Spleen (tissue), 11 donors: ENCODE data around the gene ABCA2. TPM values are rescaled to one million over a fixed set of nuclear protein-coding genes. Genes with fewer than 3 reads are reported as not detected.

ENCODE experiments used
- DNase-seq: peaks from one replicate; pipeline ENCODE4 v3.0.0-alpha.2; 2020
- H3K27ac ChIP-seq, 8 donors: fragments of 200-600 bp; sonication (generic) in 7 of 8; 1 replicate in 4 of 8; 2 replicates in 4 of 8; pipeline versions ENCODE4 v1.5.0 to v1.8.0; 2016 to 2021; ENCODE audit warnings: inconsistent platforms in 4 of 8, mild to moderate bottlenecking in 4 of 8, moderate library complexity in 1 of 8
- H3K27me3 ChIP-seq, 7 donors: fragments of 200-600 bp; sonication (generic) in 6 of 7; replicated peaks in 1 of 7; 1 replicate in 4 of 7; 2 replicates in 3 of 7; pipeline versions ENCODE4 v1.5.0 to v1.8.0; 2016 to 2021; ENCODE audit warnings: inconsistent platforms in 3 of 7, mild to moderate bottlenecking in 1 of 7
- H3K36me3 ChIP-seq, 6 donors: fragments of 200-600 bp; sonication (generic) in 5 of 6; 1 replicate in 4 of 6; 2 replicates in 2 of 6; pipeline versions ENCODE4 v1.5.0 to v1.8.0; 2016 to 2021; ENCODE audit warnings: inconsistent platforms in 2 of 6
- H3K4me1 ChIP-seq, 6 donors: fragments of 200-600 bp; sonication (generic) in 5 of 6; 1 replicate in 3 of 6; 2 replicates in 3 of 6; pipeline versions ENCODE4 v1.5.0 to v1.8.0; 2016 to 2021; ENCODE audit warnings: inconsistent platforms in 3 of 6
- H3K4me3 ChIP-seq, 8 donors: fragments of 200-600 bp; sonication (generic) in 7 of 8; 1 replicate in 4 of 8; 2 replicates in 4 of 8; pipeline versions ENCODE4 v1.5.0 to v1.8.0; 2016 to 2021; ENCODE audit warnings: inconsistent platforms in 4 of 8, mild to moderate bottlenecking in 4 of 8, moderate library complexity in 2 of 8
- H3K9me3 ChIP-seq, 8 donors: fragments of 200-600 bp; sonication (generic) in 7 of 8; 1 replicate in 4 of 8; 2 replicates in 4 of 8; pipeline versions ENCODE4 v1.5.0 to v1.8.0; 2016 to 2021; ENCODE audit warnings: inconsistent platforms in 4 of 8
- POLR2A ChIP-seq, 3 donors: fragments of 450-650 bp; IDR thresholded peaks; one replicate each; pipeline ENCODE4 v1.5.1; 2017; ENCODE audit warnings: antibody characterized with exemption in 3 of 3, mild to moderate bottlenecking in 1 of 3
- POLR2AphosphoS5 ChIP-seq, 3 donors: sonication (generic); formaldehyde crosslinking; IDR thresholded peaks; one replicate each; pipeline ENCODE4 v1.5.1; 2017; ENCODE audit warnings: antibody characterized with exemption in 3 of 3
- WGBS, 5 donors: extraction: QIAGEN DNeasy Blood & Tissue Kit in 3 of 5; methylation state at CpG; one replicate each; pipeline versions ENCODE4 v1.1.5 to v1.1.7; 2013 to 2018; 5-methylcytosine and 5-hydroxymethylcytosine counted together
- intact Hi-C: fragments of 100-400 bp; cut with DNase I; formaldehyde crosslinking; loops from one replicate; pipeline ENCODE4 v1.15.0; 2023; ENCODE audit warnings: low total_unique reads
- polyA plus RNA-seq, 3 donors: library from polyadenylated mRNA; stranded (reverse); fragments of 200-250 nt; gene quantifications; one replicate each; pipeline ENCODE4 v1.2.1, GENCODE V29; 2013
- total RNA-seq, 7 donors: library from RNA; depleted of rRNA in 3 of 7; stranded (reverse); fragments of >200 nt in 3 of 7; fragmentation: NEBNext Ultra II Directional in 4 of 7; extraction: Animal tissue kit (Norgen Biotek cat#: 25700) in 4 of 7; gene quantifications; one replicate each; pipeline versions ENCODE4 v1.1.0 to v1.2.1, GENCODE V29; 2016 to 2021
- TF ChIP-seq, protein P1 (sequence below), 11 experiments: fragments of 200-600 bp in 7 of 11; fragments of 450-650 bp in 4 of 11; sonication (generic) in 4 of 11; IDR thresholded peaks in 8 of 11; conservative IDR thresholded peaks in 3 of 11; 1 replicate in 7 of 11; 2 replicates in 4 of 11; pipeline versions ENCODE4 v1.4.0 to v1.8.0; 2016 to 2021; ENCODE audit warnings: antibody characterized with exemption in 11 of 11, inconsistent platforms in 4 of 11, mild to moderate bottlenecking in 1 of 11
- donor health status: healthy with polysubstance abuse.
- donor health status: DM: no; HTN: no; CAD: no; lungs with moderate emphysema.
- donor health status: DM: no; HTN: no; CAD: no.
- donor health status: Bipolar disorder and iron deficiency.
- donor health status: healthy.
- donor health status: DM: no; HTN: no; CAD: no.
- donor health status: DM: yes; HTN: yes; CAD: no.

Gene ABCA2
- total and polyA plus RNA-seq, 10 donors, result 11.9 to 97.5 (median 53.2) TPM

DNA sequence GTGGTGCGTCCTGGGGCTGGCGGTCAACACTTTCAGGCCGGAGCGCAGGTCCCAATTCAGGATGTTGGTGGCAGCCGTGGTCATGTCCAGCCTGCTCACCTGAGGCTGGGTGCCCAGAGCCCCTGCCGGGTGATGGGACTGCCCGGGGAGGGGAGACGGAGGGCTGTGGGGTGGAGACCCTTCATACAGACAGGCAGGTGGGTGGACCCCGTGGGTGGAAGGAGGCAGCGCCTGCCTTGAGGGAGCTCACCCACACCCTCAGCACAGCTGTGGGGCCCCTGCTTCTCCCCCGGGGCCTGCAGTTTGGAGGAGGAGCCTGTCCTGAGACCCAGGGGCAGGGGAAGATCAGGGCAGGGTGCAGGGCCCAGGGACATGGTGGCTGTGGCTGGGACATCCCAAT lies 57.7 kb downstream of the ABCA2 start:
- TF ChIP-seq, protein P1, sequence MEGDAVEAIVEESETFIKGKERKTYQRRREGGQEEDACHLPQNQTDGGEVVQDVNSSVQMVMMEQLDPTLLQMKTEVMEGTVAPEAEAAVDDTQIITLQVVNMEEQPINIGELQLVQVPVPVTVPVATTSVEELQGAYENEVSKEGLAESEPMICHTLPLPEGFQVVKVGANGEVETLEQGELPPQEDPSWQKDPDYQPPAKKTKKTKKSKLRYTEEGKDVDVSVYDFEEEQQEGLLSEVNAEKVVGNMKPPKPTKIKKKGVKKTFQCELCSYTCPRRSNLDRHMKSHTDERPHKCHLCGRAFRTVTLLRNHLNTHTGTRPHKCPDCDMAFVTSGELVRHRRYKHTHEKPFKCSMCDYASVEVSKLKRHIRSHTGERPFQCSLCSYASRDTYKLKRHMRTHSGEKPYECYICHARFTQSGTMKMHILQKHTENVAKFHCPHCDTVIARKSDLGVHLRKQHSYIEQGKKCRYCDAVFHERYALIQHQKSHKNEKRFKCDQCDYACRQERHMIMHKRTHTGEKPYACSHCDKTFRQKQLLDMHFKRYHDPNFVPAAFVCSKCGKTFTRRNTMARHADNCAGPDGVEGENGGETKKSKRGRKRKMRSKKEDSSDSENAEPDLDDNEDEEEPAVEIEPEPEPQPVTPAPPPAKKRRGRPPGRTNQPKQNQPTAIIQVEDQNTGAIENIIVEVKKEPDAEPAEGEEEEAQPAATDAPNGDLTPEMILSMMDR (IDR thresholded peaks at IDR 0.05 in 8 of 11, conservative IDR thresholded peaks at IDR 0.05 in 3 of 11), result no peak
- TF ChIP-seq POLR2A (IDR thresholded peaks at IDR 0.05) (no peak), POLR2AphosphoS5 (IDR thresholded peaks at IDR 0.05) (no peak)
- H3K27ac ChIP-seq, result no peak overlapping the region
- H3K4me1 ChIP-seq, result peaks cover 16 to 60% (median 40%) of the 10 kb centered on the region in 6 donors
- intact Hi-C loops, result no loop called here
- H3K27me3 ChIP-seq, result peaks cover 0 to 5% (median 0%) of the 10 kb centered on the region in 7 donors
- H3K9me3 ChIP-seq, result no peaks in the 10 kb centered on the region
- no peak overlapping the region for H3K4me3 ChIP-seq
- H3K36me3 ChIP-seq, result no peaks in the 10 kb centered on the region
- WGBS, 5 donors, result 71 to 81% (median 77%) methylated on average over 5 to 11 of the region's 11 CpGs
- no peak for DNase-seq

DNA sequence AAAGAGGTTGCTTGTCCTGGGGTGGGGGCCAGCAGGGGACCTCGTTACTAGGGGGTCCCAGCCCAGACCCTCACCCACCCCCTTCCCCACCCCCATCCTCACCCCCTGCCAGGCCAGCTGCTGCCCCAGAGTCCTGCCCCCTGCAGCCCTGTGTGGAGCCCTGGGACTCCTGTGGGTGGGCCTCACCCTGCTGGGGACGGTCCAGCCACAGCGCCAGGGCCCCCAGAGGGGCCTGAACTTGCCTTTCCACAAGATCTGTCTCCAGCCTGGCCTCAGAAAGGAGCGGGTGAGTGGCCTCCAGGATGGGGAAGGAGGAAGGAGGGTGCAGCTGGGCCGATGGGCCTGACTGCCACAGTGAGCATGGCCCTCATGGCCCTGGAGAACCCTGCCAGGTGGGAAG lies 58.3 kb downstream of the ABCA2 start:
- H3K4me1 ChIP-seq, result peaks cover 10 to 55% (median 38%) of the 10 kb centered on the region in 6 donors
- no peak for TF ChIP-seq POLR2A (IDR thresholded peaks at IDR 0.05)
- no peak for DNase-seq
- H3K27me3 ChIP-seq, result peaks cover 0 to 4% (median 0%) of the 10 kb centered on the region in 7 donors
- WGBS, 5 donors, result 58 to 77% (median 72%) methylated on average over 3 to 5 of the region's 5 CpGs
- intact Hi-C loops, result no loop called here
- no peaks in the 10 kb centered on the region for H3K9me3 ChIP-seq
- no peak overlapping the region for H3K27ac ChIP-seq
- no peak overlapping the region for H3K4me3 ChIP-seq
- H3K36me3 ChIP-seq, result no peaks in the 10 kb centered on the region

DNA sequence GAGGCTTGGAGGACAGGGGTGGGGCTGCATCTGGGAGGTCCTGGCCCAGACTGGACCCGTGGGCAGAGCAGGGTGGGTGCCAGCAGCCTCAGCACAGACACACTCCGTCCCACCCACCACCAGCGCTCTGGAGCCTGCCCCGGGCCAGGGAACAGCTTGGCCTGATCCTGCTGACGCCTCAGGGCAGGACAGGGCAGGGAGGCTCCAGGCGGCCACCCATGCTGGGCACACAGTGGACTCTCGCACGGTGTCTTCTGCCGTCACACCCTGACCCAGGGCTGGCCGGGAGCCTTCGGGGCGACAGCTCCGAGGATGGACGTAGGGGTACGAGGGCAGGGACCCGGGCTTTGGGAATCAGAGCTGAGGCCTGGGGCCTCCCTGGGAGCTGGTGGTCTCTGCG lies 58.9 kb downstream of the ABCA2 start:
- DNase-seq, result no peak
- WGBS, 5 donors, result 84 to 95% (median 87%) methylated on average over 12 to 17 of the region's 17 CpGs
- Histone ChIP-seq H3K4me3 (no peak overlapping the region), H3K36me3 (no peaks in the 10 kb centered on the region), H3K9me3 (no peaks in the 10 kb centered on the region), H3K27me3 (peaks cover 0 to 4% (median 0%) of the 10 kb centered on the region in 7 donors), H3K4me1 (peaks cover 10 to 55% (median 40%) of the 10 kb centered on the region in 6 donors), H3K27ac (no peak overlapping the region)
- TF ChIP-seq, protein P1 (IDR thresholded peaks at IDR 0.05 in 8 of 11, conservative IDR thresholded peaks at IDR 0.05 in 3 of 11), result no peak
- TF ChIP-seq POLR2AphosphoS5 (IDR thresholded peaks at IDR 0.05) (peak in 2 of 3 donors; percentile 33 to 37), POLR2A (IDR thresholded peaks at IDR 0.05) (no peak)
- intact Hi-C loops, result no loop called here

DNA sequence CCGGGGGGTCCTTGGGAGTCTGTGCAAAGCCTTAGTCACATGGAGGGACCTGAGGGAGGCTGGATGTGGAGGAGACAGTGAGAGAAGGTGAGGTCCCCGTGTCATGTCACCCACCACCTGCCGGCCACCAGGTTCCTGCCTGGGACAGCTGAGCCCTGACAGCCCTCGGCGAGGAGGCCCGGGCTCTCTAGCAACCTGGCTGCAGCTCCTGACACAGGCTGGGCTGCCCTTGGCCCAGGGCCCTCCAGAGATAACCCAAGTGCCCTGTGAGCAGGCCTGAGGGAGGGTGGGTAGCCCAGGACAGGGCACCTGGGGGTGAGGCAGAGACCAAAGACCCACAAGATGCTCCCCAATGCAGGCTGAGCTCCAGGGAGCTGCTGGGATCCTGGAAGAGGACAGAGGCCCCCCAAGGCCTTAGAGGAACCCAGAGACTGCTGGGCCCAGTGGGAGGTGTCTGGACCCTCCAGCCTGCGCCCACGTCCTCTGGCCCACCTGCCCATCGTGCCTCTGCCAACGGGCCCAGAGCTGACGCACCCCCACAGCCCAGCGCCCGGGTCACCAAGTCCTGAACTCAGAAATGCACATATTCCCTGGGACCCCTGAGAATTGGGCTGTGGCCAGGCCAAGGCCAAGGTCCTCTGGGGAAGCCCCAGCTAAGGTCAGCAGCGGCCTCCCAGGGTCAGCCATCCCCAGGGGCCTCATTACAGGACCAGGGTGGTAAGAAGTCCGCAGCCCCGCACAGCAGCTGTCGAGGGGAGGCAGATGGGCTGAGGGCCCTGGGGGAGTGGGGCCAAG lies 59.5 kb downstream of the ABCA2 start:
- H3K36me3 ChIP-seq, result no peaks in the 10 kb centered on the region
- H3K9me3 ChIP-seq, result no peaks in the 10 kb centered on the region
- H3K27ac ChIP-seq, result no peak overlapping the region
- 69 to 92% (median 81%) methylated on average over 11 to 17 of the region's 17 CpGs for WGBS, 5 donors
- no peak overlapping the region for H3K4me3 ChIP-seq
- intact Hi-C loops, result no loop called here
- DNase-seq, result no peak
- H3K27me3 ChIP-seq, result peaks cover 0 to 4% (median 0%) of the 10 kb centered on the region in 7 donors
- peaks cover 10 to 52% (median 39%) of the 10 kb centered on the region in 6 donors for H3K4me1 ChIP-seq
- TF ChIP-seq, protein P1 (IDR thresholded peaks at IDR 0.05 in 8 of 11, conservative IDR thresholded peaks at IDR 0.05 in 3 of 11), result no peak
- no peak for TF ChIP-seq POLR2AphosphoS5 (IDR thresholded peaks at IDR 0.05)
- TF ChIP-seq POLR2A (IDR thresholded peaks at IDR 0.05), result no peak
